IPS-NIHi7 (cell line): ENCODE results near the gene HSD17B10.
"Not testable (repeated sequence)": the region's sequence is repeated elsewhere in the genome, so short reads cannot be mapped to it uniquely, and the experiment has no call there.

Experiments
- DNase-seq: peaks from one replicate; pipeline ENCODE4 v3.0.0; 2012; ENCODE audit warnings: mixed read lengths; ENCODE audit errors: extremely low spot score

Gene HSD17B10

GRCh38 chrX:53437206-53437605 lies 3.0 kb upstream of the HSD17B10 start:
- DNase-seq = no peak

DNA sequence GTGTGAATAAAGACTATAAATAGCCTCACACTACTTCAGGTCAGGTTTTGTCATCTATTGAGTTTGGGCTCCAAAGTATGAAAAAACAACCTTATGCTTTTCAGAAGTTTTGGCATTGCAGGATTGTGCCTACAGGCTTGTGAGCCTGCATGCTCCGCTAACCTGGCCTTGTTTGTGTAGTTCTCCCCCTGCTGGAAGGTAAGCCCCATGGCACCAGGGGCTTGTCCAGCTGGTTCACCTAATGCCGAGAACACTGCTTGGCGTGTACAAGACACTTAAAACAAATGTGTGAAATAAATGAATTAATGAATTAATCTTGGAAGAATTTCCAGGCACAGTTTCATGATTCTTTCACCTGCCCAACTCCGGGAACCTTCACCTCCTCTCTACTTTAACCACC lies 1.8 kb upstream of the HSD17B10 start:
- DNase-seq = peak; percentile 48

DNA sequence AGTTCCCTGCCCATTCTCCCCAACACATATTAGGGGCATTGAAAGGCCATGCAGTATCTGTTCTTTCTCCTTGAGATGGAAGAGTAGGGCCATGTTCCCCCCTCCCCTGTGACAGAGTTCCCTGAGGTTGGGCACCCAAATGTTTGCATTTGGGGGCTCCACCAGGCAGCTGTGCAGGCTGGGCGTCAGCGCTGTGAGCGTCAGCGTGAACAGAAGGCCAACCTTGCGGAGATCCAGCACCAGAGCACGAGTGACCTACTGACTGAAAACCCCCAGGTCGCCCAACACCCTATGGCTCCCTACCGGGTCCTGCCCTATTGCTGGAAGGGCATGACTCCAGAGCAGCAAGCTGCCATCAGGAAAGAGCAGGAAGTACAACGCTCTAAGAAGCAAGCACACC lies 3.9 kb downstream of the HSD17B10 start:
- no peak for DNase-seq

DNA sequence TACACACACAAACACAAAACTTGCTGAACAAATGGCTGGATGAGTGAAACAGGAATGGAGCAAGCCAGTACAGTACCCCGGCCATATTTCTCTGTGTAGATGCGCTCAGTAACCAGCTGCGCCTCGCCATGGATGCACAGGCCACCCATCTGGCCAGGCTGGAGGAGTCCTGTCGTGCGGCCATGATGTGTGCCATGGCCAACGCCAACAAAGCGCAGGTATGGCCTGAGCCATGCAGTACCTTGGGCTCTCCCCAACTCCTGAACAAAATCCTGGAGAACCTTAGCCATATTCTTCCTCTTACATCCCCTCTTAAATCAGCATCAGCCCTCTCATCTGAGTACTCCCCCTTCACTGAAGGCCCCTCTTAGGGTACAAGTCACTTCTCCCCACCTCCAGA lies 4.4 kb downstream of the HSD17B10 start:
- no peak for DNase-seq

GRCh38 chrX:53422861-53423306 lies 11.3 kb downstream of the HSD17B10 start, which contains the start of gene RIBC1:
TSS of gene RIBC1 (plus strand) at chrX:53422873. CDS start at chrX:53426277, 3,404 bp downstream.
- DNase-seq = peak; percentile 59

DNA sequence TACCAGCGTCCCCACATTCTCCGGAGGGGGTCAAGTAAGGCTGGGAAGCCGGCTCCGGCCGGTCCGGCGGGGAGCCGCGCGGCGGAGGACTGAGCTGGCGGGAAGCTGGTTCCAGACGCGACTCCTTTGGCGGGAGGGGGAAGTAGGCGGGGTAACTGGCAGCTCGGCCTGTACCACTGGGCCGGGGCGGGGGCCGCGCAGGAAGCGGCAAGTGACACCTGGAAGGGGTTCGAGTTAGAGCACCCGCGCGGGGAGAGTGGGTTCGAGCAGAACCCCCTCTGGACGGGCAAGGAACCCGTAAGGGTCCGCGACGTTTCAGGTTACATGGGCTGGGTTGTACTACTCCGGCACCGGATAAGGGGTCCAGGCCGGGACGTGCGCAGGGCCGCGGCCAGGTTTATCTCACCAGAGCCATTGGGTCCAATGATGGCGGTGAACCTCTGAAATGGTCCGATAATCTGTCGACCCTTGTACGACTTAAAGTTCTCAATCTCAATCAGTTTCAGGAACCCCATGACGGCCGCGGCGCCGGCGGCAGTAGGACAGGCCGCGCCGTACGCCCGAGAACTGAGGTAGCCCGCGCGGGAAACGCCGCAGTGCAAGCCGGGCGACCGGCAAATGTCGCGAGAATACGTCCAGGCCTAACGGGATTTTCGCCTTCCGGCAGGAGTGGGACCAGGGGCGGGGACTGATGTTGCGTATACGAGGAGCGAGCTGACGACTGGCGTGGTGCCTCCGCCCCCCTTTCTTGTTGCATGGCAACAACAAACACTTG lies 11.9 kb downstream of the HSD17B10 start, which contains the start of gene SMC1A:
SMC1A (minus strand) TSS at position 569 of the 775 bp plus-strand sequence; CDS start at position 515, 54 bp downstream.
- peak; percentile 90 for DNase-seq

DNA sequence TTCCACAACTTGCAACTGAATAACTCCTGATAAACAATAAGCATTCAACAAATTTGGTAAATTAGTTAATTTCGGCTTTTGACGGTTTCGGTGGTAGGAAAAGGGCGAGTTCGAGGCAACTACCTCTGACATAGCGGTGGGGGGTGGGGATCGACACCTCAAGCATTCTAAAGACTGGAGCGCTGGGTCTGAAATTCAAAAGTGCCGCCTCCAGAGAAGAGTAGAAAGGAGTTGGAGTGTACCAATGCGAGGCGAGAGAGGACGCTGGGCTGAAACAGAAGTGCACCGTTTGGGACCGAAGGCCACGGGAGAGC lies 12.4 kb downstream of the HSD17B10 start:
- peak; percentile 19 for DNase-seq

DNA sequence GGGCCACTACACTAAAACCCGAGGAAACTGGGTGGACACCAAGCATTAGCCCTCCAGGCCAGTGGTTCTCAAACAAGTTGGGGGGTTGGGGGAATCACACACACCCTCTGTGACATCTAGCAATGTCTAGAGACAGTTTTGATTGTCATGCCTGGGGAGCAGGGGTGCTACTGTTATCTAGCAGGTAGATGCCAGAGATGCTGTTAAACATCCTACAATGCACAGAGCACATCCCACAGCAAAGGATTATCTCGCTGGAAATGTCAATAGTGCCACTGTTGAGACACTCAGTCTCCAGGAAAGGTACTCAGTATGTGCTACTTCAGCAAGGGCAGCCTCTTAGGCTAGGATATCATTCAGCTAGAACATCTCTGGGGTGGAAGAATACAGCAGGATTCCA lies 13.0 kb downstream of the HSD17B10 start:
- no peak for DNase-seq

- DNase-seq = not testable (repeated sequence)
These were observed 13.8 kb downstream of the HSD17B10 start for GRCh38 chrX:53420351-53420750.

- no peak for DNase-seq
These were observed 21.7 kb downstream of the HSD17B10 start for GRCh38 chrX:53412446-53412845.

- no peak for DNase-seq
These were observed 30.6 kb downstream of the HSD17B10 start for GRCh38 chrX:53403535-53403934.

DNA sequence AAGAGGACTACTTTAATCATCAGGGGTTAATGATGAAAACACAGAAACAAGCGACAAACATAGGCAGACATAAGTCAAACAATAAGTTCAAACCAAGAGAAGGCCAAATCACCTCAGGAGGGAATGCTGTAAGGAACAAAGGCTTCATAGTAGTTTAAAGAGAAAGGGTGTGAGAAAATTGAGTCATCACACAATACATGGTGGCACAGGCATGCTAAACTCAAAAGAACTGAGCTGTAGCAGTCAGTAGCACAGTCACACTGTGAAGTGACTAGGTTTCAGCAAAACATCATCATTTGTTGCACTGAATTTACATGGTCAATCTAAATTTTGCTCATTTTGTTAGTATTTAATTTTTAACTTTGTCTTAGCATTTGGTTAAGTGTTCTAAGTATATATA lies 36.0 kb downstream of the HSD17B10 start:
- DNase-seq = no peak

- DNase-seq = no peak
These were observed 38.4 kb downstream of the HSD17B10 start for GRCh38 chrX:53395605-53396298.

DNA sequence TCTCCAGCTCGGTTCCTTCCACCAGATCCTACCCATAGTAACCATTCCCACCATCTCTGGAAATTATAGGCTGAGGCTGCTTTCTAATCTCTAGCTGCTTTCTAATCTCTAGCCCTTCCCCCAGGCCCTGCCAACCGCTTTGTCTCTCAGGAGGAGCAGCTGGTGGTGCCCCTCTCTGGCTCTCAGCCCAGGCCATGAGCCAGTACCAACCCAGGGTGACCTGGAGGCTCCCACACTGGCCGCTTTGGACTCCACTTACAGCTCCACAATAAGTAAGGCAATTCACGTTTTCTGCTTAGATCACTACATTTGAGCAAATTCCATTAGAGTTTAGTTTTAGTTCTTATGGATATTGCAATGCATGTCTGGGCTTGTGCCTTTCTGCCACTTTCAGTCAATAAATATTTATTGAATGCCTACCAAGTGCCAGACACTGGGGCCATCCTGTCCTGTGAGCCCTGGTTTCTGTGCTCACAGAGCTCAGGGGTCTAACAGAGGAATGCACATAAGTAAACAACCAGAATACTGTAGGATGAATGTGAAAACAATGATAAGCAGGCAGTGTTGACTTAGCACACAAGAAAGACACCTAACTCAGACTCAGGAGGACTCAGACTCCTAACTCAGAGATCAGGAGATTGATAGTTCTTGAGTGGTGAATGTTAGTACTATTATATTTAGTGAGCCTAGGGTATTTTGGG lies 50.6 kb downstream of the HSD17B10 start:
- DNase-seq = no peak
